ENCODE data around the gene NRN1. TPM values are rescaled to one million over a fixed set of nuclear protein-coding genes. Genes with fewer than 3 reads are reported as not detected.
"Not testable (repeated sequence)": the region's sequence is repeated elsewhere in the genome, so short reads cannot be mapped to it uniquely, and the experiment has no call there.

NRN1 gene
- not detected for total RNA-seq

DNA sequence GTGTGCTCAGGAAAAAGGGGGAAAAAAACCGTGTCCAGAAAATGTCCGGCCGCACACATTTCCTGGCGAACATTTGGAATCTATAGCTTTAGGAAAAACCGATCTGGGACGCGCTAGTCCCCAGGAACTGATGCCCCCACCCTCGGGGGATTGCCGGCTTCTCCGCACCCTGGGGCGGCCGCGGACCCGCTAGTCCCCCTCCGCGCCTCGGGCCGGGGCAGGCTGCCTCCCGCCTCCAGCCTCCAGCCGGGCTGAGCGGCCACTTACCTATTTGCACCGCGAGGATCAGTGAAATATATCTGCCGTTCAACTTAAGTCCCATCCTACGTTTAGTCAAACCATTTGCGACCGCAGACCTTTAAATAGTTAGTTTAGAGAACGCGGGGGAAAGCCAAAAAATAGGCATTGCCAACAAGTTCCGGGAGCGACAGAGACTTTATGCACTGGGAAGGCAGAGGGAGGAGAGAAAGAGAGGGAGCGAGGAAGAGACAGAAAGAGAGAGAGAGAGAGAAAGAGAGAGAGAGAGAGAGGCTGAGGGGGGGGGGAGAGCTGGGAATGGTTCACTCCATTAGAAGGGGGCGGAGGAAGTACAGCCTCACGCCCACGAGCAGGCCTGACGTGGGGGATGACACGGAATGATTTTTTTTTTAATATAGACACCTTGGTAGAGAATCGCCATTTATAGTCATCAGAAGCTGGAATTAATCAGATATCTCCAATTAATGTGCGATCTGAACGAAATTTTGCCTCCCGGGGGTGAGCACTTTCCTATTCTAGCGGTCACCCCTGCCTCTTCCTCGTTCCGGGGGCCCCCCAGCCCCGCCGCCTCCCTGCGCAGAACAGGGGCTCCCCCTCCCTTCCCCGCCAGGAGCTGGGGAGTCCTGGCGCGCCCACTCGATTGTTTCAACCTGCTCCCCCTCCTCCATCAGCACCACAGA, at the start of gene NRN1:
Gene NRN1, minus strand, starts transcription at position 498 of the 938 bp plus-strand sequence. Its CDS starts 176 bp downstream, at position 322.
- DNase-seq = no peak

DNA sequence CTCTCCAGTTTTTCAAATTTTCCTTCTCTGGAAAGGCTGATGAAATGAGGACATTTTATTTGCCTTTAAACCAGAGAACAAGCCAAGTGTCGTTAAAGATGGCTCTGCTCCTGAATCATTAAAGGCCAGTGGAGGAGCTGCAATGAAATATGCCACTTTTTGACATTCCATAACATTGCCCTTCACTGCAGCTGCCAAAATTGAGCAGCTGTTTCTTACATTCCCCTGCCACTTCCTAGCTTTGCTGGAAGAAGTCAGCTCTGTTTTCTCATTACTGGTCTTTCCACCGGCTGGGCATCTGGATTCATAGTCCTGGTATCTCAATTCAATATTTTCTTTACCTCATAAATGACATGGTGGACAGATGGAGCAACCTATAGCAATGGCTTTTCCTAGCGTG, 45.5 kb upstream of the NRN1 start:
- DNase-seq = no peak

- no peak for DNase-seq
Measured at GRCh38 chr6:6046716-6047115, 40.0 kb upstream of the NRN1 start.

GRCh38 chr6:6039946-6040509, 33.3 kb upstream of the NRN1 start:
- DNase-seq = no peak

- no peak for DNase-seq
Measured at GRCh38 chr6:6037179-6037578, 30.5 kb upstream of the NRN1 start.

DNA sequence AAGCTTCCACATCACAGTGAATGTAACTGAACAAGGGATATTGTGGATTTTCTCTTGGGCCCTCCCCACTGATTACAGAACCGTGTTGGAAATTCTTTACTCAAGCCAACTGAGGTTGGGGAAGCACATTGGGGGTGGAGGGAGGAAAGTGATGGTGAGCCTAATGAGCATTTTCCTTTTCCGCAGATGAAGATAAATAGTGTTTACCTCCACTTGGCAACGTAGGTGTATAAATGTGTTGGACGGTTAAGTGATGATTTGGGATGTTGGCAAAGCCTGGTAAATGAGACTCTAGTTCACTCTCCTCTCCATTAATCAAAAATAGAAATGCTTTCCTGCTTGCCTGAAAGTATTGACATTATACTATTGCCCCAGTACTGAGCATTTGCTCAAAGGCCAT, 27.1 kb upstream of the NRN1 start:
- no peak for DNase-seq

DNA sequence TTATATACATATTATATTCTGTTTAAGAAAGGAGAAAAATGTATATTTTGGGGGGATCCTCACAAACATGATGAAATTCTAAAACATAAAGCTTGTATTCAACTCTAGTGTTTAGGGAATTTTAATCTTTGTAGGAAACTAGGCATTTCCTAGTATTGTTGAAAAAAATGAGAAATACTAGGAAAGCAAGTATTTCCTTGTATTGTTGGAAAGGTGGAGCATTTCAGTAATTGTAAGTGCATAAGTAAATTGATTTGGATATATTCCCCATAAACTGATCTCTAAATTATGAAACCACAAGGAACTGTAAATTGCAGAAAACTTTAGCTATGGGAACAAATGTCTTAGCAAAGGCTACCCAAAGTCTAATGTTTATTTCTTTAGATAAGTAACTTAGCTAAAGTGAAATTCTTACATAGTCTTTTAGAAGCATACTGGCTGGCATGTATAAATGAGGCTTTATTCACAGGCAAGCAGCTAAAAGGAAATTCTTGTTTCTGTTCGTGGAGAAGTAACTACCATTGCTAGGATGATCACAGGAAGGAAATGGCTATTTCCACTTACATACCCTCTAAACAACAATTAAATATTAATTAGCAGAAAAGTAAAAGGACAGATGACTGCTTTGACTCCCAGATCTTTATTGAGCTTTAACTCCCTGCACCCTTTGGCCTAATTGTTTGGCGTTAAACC, 19.9 kb upstream of the NRN1 start:
- DNase-seq = no peak

DNA sequence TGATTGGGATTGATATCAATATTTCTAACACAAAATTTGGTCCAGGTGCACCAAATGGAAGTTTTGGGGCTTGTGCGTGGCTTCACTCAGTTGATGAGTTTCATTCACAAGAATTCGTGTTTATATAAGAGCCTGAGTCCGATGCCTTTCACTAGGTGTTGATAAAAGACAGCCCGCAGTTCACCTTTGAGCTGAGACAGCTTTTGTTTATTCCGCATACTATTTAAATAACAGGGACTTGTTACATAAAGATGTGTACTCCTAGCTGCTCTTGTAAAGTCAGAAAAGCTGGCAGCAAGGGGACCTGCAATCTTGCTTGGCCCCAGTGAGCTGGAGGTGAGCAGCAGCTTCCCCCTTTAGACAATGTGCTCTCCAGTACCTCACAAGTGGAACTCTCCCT, 19.0 kb upstream of the NRN1 start:
- DNase-seq = no peak

DNA sequence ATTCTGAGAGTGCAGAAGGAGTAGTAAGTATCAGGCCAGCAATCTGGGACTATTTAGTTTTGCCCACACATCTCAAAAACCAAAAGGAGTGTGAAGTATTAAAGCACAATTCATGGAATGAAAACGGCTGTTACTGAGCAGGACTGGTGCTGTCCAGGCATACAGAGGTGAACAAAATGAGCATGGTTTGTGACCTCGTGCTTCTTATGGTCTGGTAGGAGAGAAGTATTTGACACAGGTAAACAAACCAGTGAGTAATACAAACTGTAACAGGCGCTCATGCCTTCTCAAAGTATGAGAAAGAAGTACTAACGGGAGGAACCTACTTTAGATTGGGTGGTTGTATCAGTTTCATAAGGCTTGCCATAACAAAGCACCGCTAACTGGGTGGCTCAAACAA, 17.5 kb upstream of the NRN1 start:
- no peak for DNase-seq

GRCh38 chr6:6022841-6023240, 16.1 kb upstream of the NRN1 start:
- not testable (repeated sequence) for DNase-seq

GRCh38 chr6:6008648-6009421, 2.1 kb upstream of the NRN1 start:
- no peak for DNase-seq

DNA sequence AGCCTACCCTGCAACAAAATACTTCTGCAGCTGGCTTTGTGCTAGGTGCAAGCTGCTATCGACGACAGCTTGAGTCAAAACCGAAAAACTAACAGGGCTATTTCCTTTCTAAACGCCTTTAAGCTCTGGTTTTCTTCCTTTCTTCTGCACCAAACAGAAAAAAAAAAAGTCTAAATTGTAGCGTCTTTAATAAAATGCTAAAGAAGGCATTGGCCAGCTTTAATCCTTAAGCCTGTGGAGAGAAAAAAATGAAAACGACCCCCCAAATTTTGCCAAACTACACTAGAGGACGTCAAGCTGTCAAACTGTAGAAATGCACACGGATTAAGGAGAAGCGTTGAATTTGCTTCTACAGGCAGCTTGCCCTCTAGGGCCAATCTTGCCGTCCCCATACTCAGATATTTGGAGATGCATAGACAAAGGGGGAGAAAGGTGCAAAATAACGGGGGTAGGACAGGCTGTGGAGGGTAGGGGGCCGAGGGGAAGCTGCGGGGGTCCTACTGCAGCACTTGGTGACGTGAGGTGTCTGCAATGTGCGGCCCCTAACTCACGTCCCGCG, 1.4 kb upstream of the NRN1 start:
- no peak for DNase-seq

- DNase-seq = no peak
Measured at GRCh38 chr6:6007366-6008088, 802 bp upstream of the NRN1 start.

DNA sequence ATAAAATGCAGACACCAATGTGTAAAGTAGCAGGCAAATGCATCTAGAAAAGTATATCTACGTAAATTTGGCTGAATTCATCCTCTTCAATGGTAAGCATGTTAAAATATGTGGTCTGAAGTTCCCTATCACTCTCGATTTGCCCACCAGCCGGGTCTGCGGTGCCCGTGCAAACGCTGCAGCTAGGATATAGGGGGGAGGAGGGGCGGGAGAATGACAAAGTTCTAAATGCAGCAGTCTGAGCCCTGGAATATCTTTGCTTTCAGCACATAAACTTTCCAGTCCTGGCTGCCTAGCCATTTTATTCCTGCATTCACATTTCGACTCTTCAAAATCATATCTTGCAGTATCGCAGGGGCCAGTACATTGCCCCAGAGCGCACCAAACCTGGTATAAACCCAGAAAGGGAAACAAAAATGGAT, 708 bp downstream of the NRN1 start:
- no peak for DNase-seq

DNA sequence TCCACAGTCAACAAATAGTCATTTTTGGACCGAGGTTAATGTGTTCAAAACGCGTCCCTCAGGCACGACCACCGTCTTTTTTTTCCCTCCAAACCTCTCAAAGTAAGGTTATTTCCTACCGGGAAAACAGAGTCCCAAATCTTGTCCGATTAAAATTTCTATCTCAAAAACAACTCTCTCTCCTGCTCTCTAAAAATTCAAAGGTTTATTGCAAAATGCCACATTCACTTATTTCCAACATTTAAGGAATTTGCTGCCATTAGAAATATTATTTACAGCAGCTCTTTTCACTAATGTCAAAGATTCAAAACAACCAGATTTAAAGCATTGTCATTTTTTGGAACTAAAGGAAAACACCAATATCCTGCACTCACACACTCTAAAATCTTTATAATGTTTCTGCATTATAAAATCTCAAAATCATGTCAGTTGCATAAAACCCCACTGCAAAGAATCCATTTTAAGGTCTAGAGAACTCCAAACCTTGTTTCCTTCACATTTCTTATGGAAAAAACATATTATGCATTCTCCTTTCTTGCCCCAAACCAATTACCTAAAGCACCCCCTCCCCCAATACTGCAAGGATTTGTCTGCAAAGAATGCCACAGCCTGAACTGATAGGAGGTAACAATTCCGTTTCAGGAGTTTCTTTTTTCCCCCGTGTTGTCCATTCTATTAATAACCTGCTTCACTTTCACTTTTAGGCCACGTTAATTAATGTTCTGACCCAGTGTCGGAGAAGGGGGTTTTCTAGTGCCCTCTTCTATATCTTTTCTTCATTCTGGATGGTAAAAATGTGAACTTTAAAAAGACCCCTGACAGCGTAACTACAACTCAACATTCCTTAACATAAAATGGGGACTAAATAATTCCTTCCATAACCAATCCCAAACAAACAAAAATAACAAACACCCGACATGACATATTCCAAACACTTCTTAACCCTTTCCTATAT, 1.4 kb downstream of the NRN1 start:
- DNase-seq = no peak

GRCh38 chr6:6004390-6004995, 2.2 kb downstream of the NRN1 start:
- no peak for DNase-seq

DNA sequence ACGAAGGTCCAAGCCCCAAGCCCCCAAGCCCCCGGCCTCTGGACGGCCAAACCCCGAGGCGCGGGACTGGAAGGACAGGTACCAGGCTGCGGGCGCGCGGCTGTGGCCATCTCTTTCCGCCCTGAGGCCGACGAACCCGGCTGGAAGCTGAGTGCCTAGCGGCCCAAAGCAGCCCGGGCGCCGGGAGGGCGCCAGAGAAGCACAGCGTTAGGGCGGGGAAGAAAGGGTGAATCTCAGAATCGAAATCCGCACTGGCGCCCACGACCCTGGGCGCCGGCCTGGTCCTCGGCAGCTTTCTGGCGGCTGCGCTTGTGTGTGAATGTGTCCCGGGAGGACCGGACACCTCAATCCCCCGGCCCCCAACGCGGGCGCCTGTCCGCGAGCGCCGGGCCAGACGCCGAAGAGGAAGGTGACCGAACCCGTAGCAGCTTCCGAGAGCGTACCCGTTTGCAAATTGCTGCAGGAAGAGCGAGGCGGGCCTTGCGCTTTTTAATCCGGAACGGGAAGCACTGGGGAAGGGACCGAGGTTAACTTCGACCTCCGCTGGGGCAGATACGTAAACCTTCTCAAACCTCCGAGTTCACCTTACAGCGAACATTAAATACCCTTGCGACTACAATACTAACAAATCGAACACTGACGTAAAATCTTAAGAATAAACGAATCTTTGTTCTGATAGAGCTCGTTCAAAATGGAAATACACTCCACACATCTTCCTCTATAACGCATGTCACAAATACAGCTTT, 2.9 kb downstream of the NRN1 start:
- DNase-seq = no peak

DNA sequence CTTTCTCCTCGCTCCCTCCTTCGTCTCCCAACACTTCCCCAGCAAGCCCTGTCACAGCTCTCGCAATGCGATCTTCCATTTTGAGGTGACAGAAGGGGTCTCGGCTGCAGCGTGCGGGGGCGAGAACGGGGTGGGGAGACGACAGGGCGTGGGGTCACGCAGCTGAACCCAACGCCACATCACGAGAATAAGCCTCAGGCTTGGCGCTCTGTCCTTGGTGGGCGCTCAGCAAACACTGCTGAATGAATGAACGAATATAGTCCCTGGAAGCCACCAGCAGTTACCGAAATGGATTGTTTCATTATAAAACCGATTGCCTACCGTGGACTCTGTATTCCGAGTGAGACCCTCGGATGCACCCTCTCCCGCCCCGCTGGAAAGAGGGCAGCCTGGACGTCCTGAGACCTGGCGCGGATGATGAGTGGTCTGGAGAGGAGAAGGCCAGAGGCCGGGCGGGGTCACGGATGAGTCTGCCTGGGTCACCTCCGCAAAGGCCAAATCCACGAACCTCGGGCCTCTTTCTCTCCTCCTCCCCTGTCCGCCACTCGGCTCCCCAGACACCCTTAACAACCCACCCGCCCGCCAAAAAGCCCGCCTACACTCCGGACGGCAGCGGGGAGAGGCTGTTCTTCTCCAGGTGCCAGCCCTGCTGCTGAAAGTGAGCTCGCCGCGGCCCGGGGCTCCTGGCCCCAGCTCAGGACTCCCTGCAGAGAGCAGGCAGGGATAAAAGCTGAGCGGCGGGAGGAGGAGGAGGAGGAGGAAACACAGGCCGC, 3.7 kb downstream of the NRN1 start:
- no peak for DNase-seq
